ENCODE measurements around the gene BAZ2B. TPM values are rescaled to one million over a fixed set of nuclear protein-coding genes. Genes with fewer than 3 reads are reported as not detected.

BAZ2B gene
- total RNA-seq (2022; extraction: Qiagen RNA extraction; ENCODE audit: low read depth) = 3.3 to 9.0 TPM (median 8.4 TPM) in 5 replicates

GRCh38 chr2:159616286-159616701, at the start of gene BAZ2B:
BAZ2B (minus strand) TSS chr2:159616548; CDS start chr2:159478719, 137,829 bp downstream.

GRCh38 chr2:159285929-159286708, 330.2 kb downstream of the BAZ2B start, which contains the start of gene WDSUB1:
WDSUB1 (minus strand) TSS chr2:159286703; CDS start chr2:159283069, 3,634 bp downstream.

Other genes with a start within 250 kb of the BAZ2B start
- 46.9 to 71.5 TPM (median 59.9 TPM) in 5 replicates for gene MARCHF7, start 96.0 kb upstream of the BAZ2B start, total RNA-seq (2022; extraction: Qiagen RNA extraction; ENCODE audit: low read depth)
- 1.7 to 2.4 TPM (median 2.1 TPM) in 5 replicates for gene CD302, start 181.7 kb upstream of the BAZ2B start, total RNA-seq (2022; extraction: Qiagen RNA extraction; ENCODE audit: low read depth)

Data from A549 treated with GW870086 at 1 μM for 4 hours (cell line).